Naive thymus-derived CD4-positive, alpha-beta T cell (primary cell): ENCODE data around the gene MLST8. TPM values are rescaled to one million over a fixed set of nuclear protein-coding genes. Genes with fewer than 3 reads are reported as not detected.
A peak's percentile ranks its signal among the peaks of the same experiment; 100 is the strongest.

Source experiments
- ATAC-seq: fragments of 150-1000 bp; cut with Tn5 transposase; 2 replicates; pipeline ENCODE4 v1.10.0; 2021; ENCODE audit warnings: mild to moderate bottlenecking, moderate library complexity
- CTCF ChIA-PET: fragments of 350-600 bp; sonication (Branson Sonifier 250); formaldehyde crosslinking; loops from one replicate; lab custom pipeline; 2021; ENCODE audit warnings: antibody characterized with exemption; lab: Charles Lee
- POLR2A ChIA-PET: fragments of 350-600 bp; sonication (Branson Sonifier 250); formaldehyde crosslinking; loops from one replicate; lab custom pipeline; 2021; ENCODE audit warnings: antibody characterized with exemption, inconsistent platforms; lab: Charles Lee
- DNase-seq, 9 donors: peaks; one replicate each; pipeline versions ENCODE4 v3.0.0 to v3.0.0-alpha.2; 2020 to 2022; ENCODE audit warnings: mixed read lengths in 1 of 9
- H3K27ac ChIP-seq: one replicate; pipeline ENCODE4 v1.7.0; 2013; ENCODE audit warnings: mild to moderate bottlenecking, low read depth, low read length, moderate library complexity
- H3K27me3 ChIP-seq, 2 donors: one replicate each; pipeline ENCODE4 v1.7.0; 2013; ENCODE audit warnings: low read length in 2 of 2, mild to moderate bottlenecking in 2 of 2, moderate library complexity in 2 of 2; ENCODE audit not compliant: control insufficient read depth in 2 of 2, insufficient read depth in 2 of 2
- H3K36me3 ChIP-seq, 3 experiments: 1 replicate in 2 of 3; 2 replicates in 1 of 3; pipeline ENCODE4 v1.7.0; 2013; ENCODE audit warnings: low read length in 3 of 3, mild to moderate bottlenecking in 3 of 3, moderate library complexity in 1 of 3; ENCODE audit not compliant: insufficient read depth in 3 of 3, control insufficient read depth in 2 of 3
- H3K4me1 ChIP-seq, 2 donors: one replicate each; pipeline ENCODE4 v1.7.0; 2013; ENCODE audit warnings: low read length in 2 of 2, mild to moderate bottlenecking in 2 of 2, moderate library complexity in 1 of 2; ENCODE audit not compliant: control insufficient read depth in 2 of 2, insufficient read depth in 2 of 2
- H3K4me3 ChIP-seq: 2 replicates; pipeline ENCODE4 v1.7.0; 2013; ENCODE audit warnings: mild to moderate bottlenecking, low read length
- H3K9me3 ChIP-seq, 3 experiments: 1 replicate in 2 of 3; 2 replicates in 1 of 3; pipeline ENCODE4 v1.7.0; 2013; ENCODE audit warnings: low read length in 3 of 3; ENCODE audit not compliant: control insufficient read depth in 2 of 3
- H3K27ac Mint-ChIP-seq, 9 donors: one replicate each; pipeline ENCODE4 v1.8.0; 2020 to 2022; ENCODE audit warnings: mixed read lengths in 9 of 9, mild to moderate bottlenecking in 8 of 9, moderate library complexity in 5 of 9, inconsistent platforms in 2 of 9
- H3K27me3 Mint-ChIP-seq, 5 donors: one replicate each; pipeline ENCODE4 v1.8.0; 2021 to 2022; ENCODE audit warnings: mixed read lengths in 5 of 5, mild to moderate bottlenecking in 1 of 5
- H3K36me3 Mint-ChIP-seq, 5 donors: one replicate each; pipeline ENCODE4 v1.8.0; 2020 to 2022; ENCODE audit warnings: mixed read lengths in 5 of 5, mild to moderate bottlenecking in 3 of 5, inconsistent platforms in 1 of 5
- H3K4me1 Mint-ChIP-seq, 7 donors: one replicate each; pipeline ENCODE4 v1.8.0; 2020 to 2022; ENCODE audit warnings: mixed read lengths in 7 of 7, mild to moderate bottlenecking in 3 of 7, inconsistent platforms in 1 of 7
- H3K4me3 Mint-ChIP-seq, 10 donors: one replicate each; pipeline ENCODE4 v1.8.0; 2020 to 2022; ENCODE audit warnings: mild to moderate bottlenecking in 10 of 10, mixed read lengths in 10 of 10, moderate library complexity in 6 of 10, inconsistent platforms in 2 of 10
- H3K9me3 Mint-ChIP-seq, 11 donors: one replicate each; pipeline ENCODE4 v1.8.0; 2020 to 2022; ENCODE audit warnings: mixed read lengths in 11 of 11, mild to moderate bottlenecking in 4 of 11, inconsistent platforms in 1 of 11, moderate library complexity in 1 of 11
- intact Hi-C, 2 donors: fragments of 100-400 bp; cut with micrococcal nuclease; formaldehyde crosslinking; loops; one replicate each; pipeline ENCODE4 v1.15.1; 2023
- polyA plus RNA-seq, 2 donors: library from polyadenylated mRNA; unstranded; fragments of 300-500 nt; fragmentation: Illumina TruSeq; gene quantifications; one replicate each; pipeline ENCODE4 v1.2.3, GENCODE V29; 2021
- total RNA-seq, 6 experiments: library from RNA in 5 of 6; stranded (reverse) in 5 of 6; gene quantifications; 1 replicate in 5 of 6; 2 replicates in 1 of 6; pipeline ENCODE4 v1.2.3 and lab custom pipeline; 2021 to 2026

Gene MLST8
- total and polyA plus RNA-seq, 7 experiments from 2014 or later = 20.7 to 41.2 (median 35.5) TPM

DNA sequence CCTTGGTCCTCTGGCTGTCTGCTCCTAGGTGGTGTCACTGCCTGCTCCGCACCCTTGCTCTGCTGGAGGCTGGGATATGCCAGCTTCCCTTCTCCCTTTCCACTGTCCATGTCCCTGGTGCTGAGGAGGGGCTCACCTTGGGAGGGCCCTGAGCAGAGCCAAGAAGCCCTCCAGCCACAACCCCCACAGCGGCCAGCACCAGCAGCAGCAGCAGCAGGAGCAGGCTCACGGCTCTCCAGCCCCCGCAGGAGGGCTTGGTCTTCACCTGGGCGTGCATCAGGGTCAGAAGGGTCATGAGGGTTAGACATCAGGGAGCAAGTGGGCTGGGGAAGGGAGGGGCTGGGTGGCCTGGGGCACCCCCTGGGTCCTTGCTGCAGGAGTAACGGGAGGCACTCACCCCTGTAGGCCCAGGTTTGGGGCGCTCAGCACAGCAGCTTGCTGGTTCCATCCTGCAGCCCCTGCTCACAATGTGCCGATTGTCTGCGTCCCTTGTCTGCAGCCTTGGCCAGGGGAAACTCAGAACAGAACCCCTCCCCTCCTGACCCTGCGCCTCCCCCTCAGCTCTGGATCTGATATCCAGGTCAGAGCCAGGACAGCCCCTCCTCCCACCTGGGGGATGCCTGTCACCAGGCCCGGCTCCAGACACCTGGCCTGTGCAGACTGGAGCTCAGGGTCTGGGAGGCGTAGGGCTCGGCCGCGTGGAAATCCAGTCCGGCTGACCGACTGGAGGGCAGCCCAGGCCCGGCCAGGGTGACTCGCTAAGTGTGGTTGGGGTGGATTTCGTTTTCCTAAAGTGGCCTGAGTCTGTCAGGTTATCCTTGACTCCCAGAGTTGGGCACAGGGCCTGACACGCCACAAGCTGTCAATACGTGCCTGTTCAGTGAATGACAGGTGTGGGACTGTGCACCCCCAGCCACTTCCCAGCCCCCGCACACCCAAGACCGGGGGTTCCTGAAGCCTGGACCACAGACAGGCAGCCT, 5.4 kb downstream of the MLST8 start, which contains the start of gene BRICD5:
Gene BRICD5, minus strand, starts transcription at position 478 of the 980 bp plus-strand sequence. Its CDS starts 30 bp downstream, at position 448.
- DNase-seq (no peak), ATAC-seq (no peak)
- POLR2A ChIA-PET = interaction anchor here (1.0 to 1.3 kb wide), 2 partner anchors 14 to 55 kb away, joined by 3 read pairs; partner anchors contain the start of gene TRAF7
- Histone ChIP-seq H3K9me3 (no peaks in the 10 kb centered on the region), H3K27me3 (no peaks in the 10 kb centered on the region), H3K36me3 (peaks cover 0 to 37% (median 9%) of the 10 kb centered on the region in 3 experiments), H3K4me1 (peaks cover 20 to 27% of the 10 kb centered on the region in 2 donors), H3K4me3 (no peak within 1 kb of the TSS), H3K27ac (no peak within 1 kb of the TSS)
- Mint-ChIP-seq H3K4me1 (peaks cover 11 to 38% (median 32%) of the 10 kb centered on the region in 7 donors), H3K4me3 (no peak within 1 kb of the TSS), H3K27me3 (no peaks in the 10 kb centered on the region), H3K27ac (peak within 1 kb of the TSS in 1 of 9 donors; percentile 28), H3K9me3 (peaks cover 0 to 1% (median 0%) of the 10 kb centered on the region in 11 donors), H3K36me3 (peaks cover 0 to 8% (median 6%) of the 10 kb centered on the region in 5 donors)
- intact Hi-C loops = no loop called here
- CTCF ChIA-PET = interaction anchor here (0.6 to 1.5 kb wide), 2 partner anchors 17 to 41 kb away, joined by 3 read pairs; partner anchors contain the start of gene ECI1

DNA sequence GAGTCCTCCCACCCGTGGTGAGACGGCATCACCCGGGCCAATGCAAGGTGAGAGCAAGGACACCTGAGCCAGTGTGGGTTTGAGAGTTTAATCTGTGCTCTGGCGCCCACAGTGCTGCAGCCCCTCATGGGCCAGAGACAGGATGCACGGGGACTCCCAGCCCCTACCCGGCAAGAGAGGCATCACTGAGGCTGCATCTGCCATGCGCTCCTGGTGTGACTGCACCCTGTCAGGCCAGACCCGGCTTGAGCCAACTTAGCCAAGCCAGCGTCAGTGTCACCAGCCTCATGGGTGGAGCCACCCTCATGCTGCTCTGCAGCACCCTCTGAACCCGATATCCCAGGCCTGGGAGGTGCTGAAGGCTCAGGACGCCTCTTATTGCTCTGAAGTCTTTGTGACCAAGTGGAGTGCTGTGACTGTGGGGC, 6.7 kb downstream of the MLST8 start:
- Mint-ChIP-seq H3K27ac (peak overlapping the region in 2 of 9 donors; percentile 12 to 28), H3K27me3 (no peaks in the 10 kb centered on the region), H3K4me3 (peak overlapping the region in 4 of 10 donors; percentile 25 to 51 (median 40)), H3K9me3 (peaks cover 0 to 1% (median 0%) of the 10 kb centered on the region in 11 donors), H3K36me3 (peaks cover 0 to 7% (median 5%) of the 10 kb centered on the region in 5 donors), H3K4me1 (peaks cover 11 to 31% (median 25%) of the 10 kb centered on the region in 7 donors)
- Histone ChIP-seq H3K9me3 (no peaks in the 10 kb centered on the region), H3K4me1 (peaks cover 14 to 16% of the 10 kb centered on the region in 2 donors), H3K4me3 (no peak overlapping the region), H3K27ac (no peak overlapping the region), H3K36me3 (peaks cover 0 to 34% (median 9%) of the 10 kb centered on the region in 3 experiments), H3K27me3 (no peaks in the 10 kb centered on the region)
- ChIA-PET POLR2A (interaction anchor here (1.3 kb wide), 1 partner anchor 57 kb away, joined by 3 read pairs; the partner anchor contains the start of gene TRAF7), CTCF (no interaction called here)
- DNase-seq = no peak
- no peak for ATAC-seq
- intact Hi-C loops = no loop called here

DNA sequence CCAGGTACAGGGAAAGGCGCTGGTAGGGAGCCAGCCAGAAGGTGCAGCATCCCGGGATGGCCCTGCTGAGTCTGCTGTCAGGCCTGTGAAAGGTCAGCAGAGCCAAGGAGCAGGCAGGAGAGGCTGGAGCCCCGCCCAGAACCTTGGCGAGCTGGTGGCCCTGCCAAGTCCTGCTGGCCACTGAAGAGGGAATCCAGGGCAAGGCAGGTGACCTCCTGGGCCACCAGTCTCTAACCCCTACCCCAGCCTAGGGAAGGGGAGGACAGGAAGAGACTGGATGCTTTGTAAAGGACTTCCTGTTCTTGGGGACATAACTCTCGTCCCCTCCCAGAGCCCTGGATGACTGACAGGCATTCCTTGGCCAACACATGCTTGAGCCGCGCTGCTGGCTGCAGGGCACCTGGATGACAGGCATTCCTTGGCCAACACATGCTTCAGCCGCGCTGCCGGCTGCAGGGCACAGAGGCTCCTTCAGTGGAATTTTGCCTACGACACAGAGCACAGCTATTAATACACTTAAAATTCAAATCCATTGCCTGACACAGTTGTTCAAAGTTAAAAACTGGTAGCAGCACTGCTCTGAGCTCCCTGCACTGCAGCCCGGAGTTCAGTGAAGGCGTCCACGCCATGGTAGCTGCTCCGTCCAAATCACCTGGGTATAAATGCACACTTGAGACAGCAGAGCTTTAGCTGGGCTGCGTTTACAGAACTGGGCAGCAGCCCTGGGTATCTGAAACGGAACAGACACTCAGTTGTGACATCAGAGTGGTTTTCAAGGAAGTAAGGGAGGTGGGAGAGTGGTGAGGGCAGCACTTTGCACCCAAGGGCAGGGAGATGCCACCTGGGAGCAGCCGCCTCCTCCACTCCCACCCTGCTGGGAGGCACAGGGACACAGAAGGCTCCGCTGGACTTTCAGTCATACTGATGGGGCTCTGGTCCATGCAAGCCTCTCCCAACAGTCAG, 7.4 kb downstream of the MLST8 start:
- H3K9me3 ChIP-seq = no peaks in the 10 kb centered on the region
- CTCF ChIA-PET = no interaction called here
- H3K36me3 Mint-ChIP-seq = peaks cover 0 to 4% (median 2%) of the 10 kb centered on the region in 5 donors
- no peak for ATAC-seq
- no peak overlapping the region for H3K27ac ChIP-seq
- no peak overlapping the region for H3K4me3 ChIP-seq
- peaks cover 11 to 24% (median 20%) of the 10 kb centered on the region in 7 donors for H3K4me1 Mint-ChIP-seq
- H3K36me3 ChIP-seq = peaks cover 0 to 27% (median 6%) of the 10 kb centered on the region in 3 experiments
- POLR2A ChIA-PET = interaction anchor here (0.9 kb wide), 1 partner anchor 9 kb away, joined by 3 read pairs; no protein-coding TSS in a partner anchor
- no peak for DNase-seq
- peak overlapping the region; percentile 65 to 81 (median 76) for H3K4me3 Mint-ChIP-seq
- H3K9me3 Mint-ChIP-seq = peaks cover 0 to 1% (median 0%) of the 10 kb centered on the region in 11 donors
- H3K27ac Mint-ChIP-seq = peak overlapping the region in 5 of 9 donors; percentile 26 to 71 (median 67)
- H3K4me1 ChIP-seq = peaks cover 14 to 16% of the 10 kb centered on the region in 2 donors
- intact Hi-C loops = no loop called here
- no peaks in the 10 kb centered on the region for H3K27me3 ChIP-seq
- no peaks in the 10 kb centered on the region for H3K27me3 Mint-ChIP-seq

DNA sequence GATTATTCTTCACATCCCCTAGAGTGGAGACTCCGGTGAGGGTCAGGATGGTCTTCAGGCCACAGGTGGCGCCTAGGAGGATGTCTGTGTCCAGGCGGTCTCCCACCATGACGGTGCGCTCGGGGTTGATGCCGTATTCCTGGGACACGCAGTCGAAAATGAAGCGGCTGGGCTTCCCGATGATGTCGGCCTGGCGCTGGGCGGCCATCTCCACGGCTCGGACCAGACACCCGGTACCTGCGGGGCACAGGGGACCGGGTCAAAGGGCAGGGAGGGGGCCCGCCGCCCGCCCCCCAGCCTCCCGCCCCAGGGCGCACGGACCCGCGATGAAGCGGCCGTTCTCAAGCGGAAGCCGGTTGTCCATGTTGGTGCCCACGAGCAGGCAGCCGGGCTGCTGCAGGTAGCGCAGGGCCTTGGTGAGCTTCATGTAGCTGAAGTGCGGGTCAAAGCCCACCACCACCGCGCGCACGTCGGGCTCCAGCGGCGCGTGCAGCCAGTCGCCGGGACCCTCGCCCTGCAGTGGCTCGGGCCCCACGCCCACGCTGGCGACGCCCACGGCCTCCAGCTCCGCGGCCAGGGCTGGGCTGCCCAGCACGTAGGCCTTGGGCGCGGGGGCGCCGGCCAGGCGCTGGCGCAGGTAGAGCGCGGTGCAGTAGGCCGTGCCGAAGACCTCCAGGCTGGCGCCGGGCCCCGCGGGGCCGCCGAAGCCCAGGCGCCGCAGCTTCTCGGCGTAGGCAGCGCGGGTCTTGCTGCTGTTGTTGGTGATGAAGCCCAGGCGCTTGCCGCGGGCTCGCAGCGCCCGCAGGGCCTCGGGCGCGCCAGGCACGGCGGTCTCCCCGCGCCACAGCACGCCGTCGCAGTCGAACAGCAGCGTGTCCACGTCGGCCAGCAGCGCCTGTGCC, 8.8 kb downstream of the MLST8 start:
- peaks cover 0 to 1% (median 0%) of the 10 kb centered on the region in 11 donors for H3K9me3 Mint-ChIP-seq
- no peaks in the 10 kb centered on the region for H3K27me3 ChIP-seq
- H3K4me3 ChIP-seq = peak overlapping the region; percentile 65
- H3K4me1 ChIP-seq = peaks cover 14 to 16% of the 10 kb centered on the region in 2 donors
- DNase-seq (peak in 1 of 9 donors; percentile 60), ATAC-seq (no peak)
- peaks cover 11 to 21% (median 17%) of the 10 kb centered on the region in 7 donors for H3K4me1 Mint-ChIP-seq
- H3K36me3 ChIP-seq = peaks cover 0 to 12% (median 0%) of the 10 kb centered on the region in 3 experiments
- H3K27ac ChIP-seq = peak overlapping the region; percentile 73
- H3K36me3 Mint-ChIP-seq = no peaks in the 10 kb centered on the region
- H3K27ac Mint-ChIP-seq = peak overlapping the region in 3 of 9 donors; percentile 68 to 79 (median 71)
- H3K27me3 Mint-ChIP-seq = no peaks in the 10 kb centered on the region
- CTCF ChIA-PET = interaction anchor here (1.2 kb wide), 1 partner anchor 55 kb away, joined by 4 read pairs; no protein-coding TSS in a partner anchor
- intact Hi-C loops = loop anchor here in 1 of 2 donors (2.0 kb wide), 2 partner anchors 55 to 249 kb away; partner anchors contain the start of genes RNPS1 and RPS2
- H3K4me3 Mint-ChIP-seq = peak overlapping the region; percentile 65 to 88 (median 79)
- no peaks in the 10 kb centered on the region for H3K9me3 ChIP-seq
- POLR2A ChIA-PET = interaction anchor here (0.6 to 3.8 kb wide), 20 partner anchors 8 to 1498 kb away, joined by 3 to 50 read pairs (median 4); partner anchors contain the start of genes AMDHD2, ATP6V0C, E4F1 and ECI1

DNA sequence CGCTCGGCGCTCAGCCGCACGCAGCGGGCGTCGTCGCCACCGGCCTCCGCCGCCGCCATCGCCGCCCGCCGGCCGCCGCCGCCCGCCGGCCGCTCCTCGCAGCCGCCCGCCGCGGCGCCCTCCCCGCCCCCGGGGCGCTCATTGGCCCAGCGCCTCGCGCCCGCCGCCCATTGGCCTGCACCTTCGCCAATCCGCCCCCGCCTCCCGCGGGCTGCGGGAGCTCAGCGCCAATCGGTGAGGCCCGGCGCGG, 9.4 kb downstream of the MLST8 start, which contains the start of gene PGP:
Gene PGP, minus strand, starts transcription at position 122 of the 250 bp plus-strand sequence. Its CDS starts 63 bp downstream, at position 59.
- H3K9me3 Mint-ChIP-seq = peaks cover 0 to 1% (median 0%) of the 10 kb centered on the region in 11 donors
- peak within 1 kb of the TSS; percentile 85 for H3K27ac ChIP-seq
- intact Hi-C loops = loop anchor here in 1 of 2 donors (2.0 kb wide), 2 partner anchors 54 to 250 kb away; partner anchors contain the start of genes RNPS1 and RPS2
- H3K4me1 ChIP-seq = peaks cover 14 to 16% of the 10 kb centered on the region in 2 donors
- peaks cover 0 to 7% (median 0%) of the 10 kb centered on the region in 3 experiments for H3K36me3 ChIP-seq
- peak within 1 kb of the TSS; percentile 90 for H3K4me3 ChIP-seq
- peak within 1 kb of the TSS; percentile 77 to 94 (median 88) for H3K4me3 Mint-ChIP-seq
- H3K4me1 Mint-ChIP-seq = peaks cover 11 to 21% (median 17%) of the 10 kb centered on the region in 7 donors
- no peaks in the 10 kb centered on the region for H3K36me3 Mint-ChIP-seq
- no peaks in the 10 kb centered on the region for H3K27me3 ChIP-seq
- no peaks in the 10 kb centered on the region for H3K27me3 Mint-ChIP-seq
- POLR2A ChIA-PET = interaction anchor here (0.6 to 3.8 kb wide), 21 partner anchors 8 to 1498 kb away, joined by 3 to 50 read pairs (median 4); partner anchors contain the start of genes AMDHD2, ATP6V0C, E4F1 and ECI1
- no peak for DNase-seq
- CTCF ChIA-PET = interaction anchor here (1.2 kb wide), 1 partner anchor 54 kb away, joined by 4 read pairs; no protein-coding TSS in a partner anchor
- ATAC-seq = peak; percentile 95
- H3K9me3 ChIP-seq = no peaks in the 10 kb centered on the region
- peak within 1 kb of the TSS; percentile 45 to 92 (median 88) for H3K27ac Mint-ChIP-seq
